Smooth muscle cell (in vitro differentiated cells): ENCODE data around the gene ZNF681. TPM values are rescaled to one million over a fixed set of nuclear protein-coding genes. Genes with fewer than 3 reads are reported as not detected.

Experiments
- DNase-seq: peaks from one replicate; lab custom pipeline; 2025; ENCODE audit not compliant: unreplicated experiment; lab: John Stamatoyannopoulos, UW
- H2AFZ ChIP-seq: fragments of 200-600 bp; sonication (generic); 2 replicates; pipeline ENCODE4 v1.6.0; 2016; ENCODE audit warnings: antibody characterized with exemption, low read depth, mild to moderate bottlenecking
- H3F3A ChIP-seq: fragments of 200-600 bp; sonication (generic); 2 replicates; pipeline ENCODE4 v1.6.0; 2017; ENCODE audit warnings: antibody characterized with exemption, low read depth
- H3K27ac ChIP-seq: fragments of 200-600 bp; sonication (generic); 2 replicates; pipeline ENCODE4 v1.5.1; 2016; ENCODE audit warnings: low read depth, mild to moderate bottlenecking
- H3K27me3 ChIP-seq: fragments of 200-600 bp; sonication (generic); 2 replicates; pipeline ENCODE4 v1.6.1; 2016; ENCODE audit warnings: low read depth, mild to moderate bottlenecking
- H3K36me3 ChIP-seq: fragments of 200-600 bp; sonication (generic); 2 replicates; pipeline ENCODE4 v1.5.1; 2016; ENCODE audit warnings: low read depth
- H3K4me1 ChIP-seq: fragments of 200-600 bp; sonication (generic); 2 replicates; pipeline ENCODE4 v1.5.1; 2016; ENCODE audit warnings: low read depth
- H3K4me2 ChIP-seq: fragments of 200-600 bp; sonication (generic); 2 replicates; pipeline ENCODE4 v1.6.0; 2016; ENCODE audit warnings: mild to moderate bottlenecking
- H3K4me3 ChIP-seq: fragments of 200-600 bp; sonication (generic); 2 replicates; pipeline ENCODE4 v1.5.1; 2016; ENCODE audit warnings: mild to moderate bottlenecking
- H3K79me2 ChIP-seq: fragments of 200-600 bp; sonication (generic); 2 replicates; pipeline ENCODE4 v1.6.0; 2016; ENCODE audit warnings: low read depth, mild to moderate bottlenecking
- H3K9ac ChIP-seq: fragments of 200-600 bp; sonication (generic); 2 replicates; pipeline ENCODE4 v1.6.0; 2016; ENCODE audit warnings: low read depth
- H3K9me3 ChIP-seq: fragments of 200-600 bp; sonication (generic); replicated peaks from 2 replicates; pipeline ENCODE4 v1.5.1; 2016; ENCODE audit warnings: low read depth
- H4K20me1 ChIP-seq: fragments of 200-600 bp; sonication (generic); 2 replicates; pipeline ENCODE4 v1.6.0; 2016; ENCODE audit warnings: low read depth
- CTCF ChIP-seq: fragments of 200-600 bp; sonication (generic); IDR thresholded peaks from 2 replicates; pipeline ENCODE4 v1.5.1; 2017; ENCODE audit warnings: borderline replicate concordance, mild to moderate bottlenecking, antibody characterized with exemption; ENCODE audit not compliant: insufficient read depth, poor library complexity, severe bottlenecking
- WGBS: methylation state at CpG from one replicate; pipeline ENCODE4 v1.1.7; 2016; ENCODE audit warnings: low lambda C conversion rate; 5-methylcytosine and 5-hydroxymethylcytosine counted together
- polyA plus RNA-seq: library from polyadenylated mRNA; unstranded; fragments of >200 nt; fragmentation: Nextera tagmentation; extraction: Ambion mirVana; gene quantifications from 2 replicates; pipeline ENCODE4 v1.2.1, GENCODE V29; 2016
- total RNA-seq: library from RNA; depleted of rRNA; stranded (reverse); fragments of >200 nt; gene quantifications from 2 replicates; pipeline ENCODE4 v1.2.3, GENCODE V29; 2014

Gene ZNF681
- total and polyA plus RNA-seq, 2 experiments from 2014 or later: 0.08 to 14.1 TPM

GRCh38 chr19:23800868-23801267 is 42.2 kb upstream of the ZNF681 start:
- Histone ChIP-seq H3K9ac (no peak overlapping the region), H3K4me2 (no peak overlapping the region), H3K79me2 (peaks cover 14% of the 10 kb centered on the region), H3K27ac (no peak overlapping the region), H3K4me3 (no peak overlapping the region), H3F3A (no peaks in the 10 kb centered on the region), H2AFZ (no peak overlapping the region), H4K20me1 (no peaks in the 10 kb centered on the region), H3K4me1 (no peaks in the 10 kb centered on the region), H3K9me3 (no peaks in the 10 kb centered on the region), H3K36me3 (no peaks in the 10 kb centered on the region), H3K27me3 (no peaks in the 10 kb centered on the region)
- no peak for DNase-seq
- no peak for TF ChIP-seq CTCF

GRCh38 chr19:23800271-23800670 is 41.6 kb upstream of the ZNF681 start:
- no peaks in the 10 kb centered on the region for H3K27me3 ChIP-seq
- no peak overlapping the region for H3K4me2 ChIP-seq
- H3K4me1 ChIP-seq: no peaks in the 10 kb centered on the region
- no peak for DNase-seq
- peaks cover 14% of the 10 kb centered on the region for H3K79me2 ChIP-seq
- no peaks in the 10 kb centered on the region for H4K20me1 ChIP-seq
- no peak overlapping the region for H3K4me3 ChIP-seq
- no peak overlapping the region for H3K9ac ChIP-seq
- no peaks in the 10 kb centered on the region for H3F3A ChIP-seq
- H3K9me3 ChIP-seq: no peaks in the 10 kb centered on the region
- H3K36me3 ChIP-seq: no peaks in the 10 kb centered on the region
- no peak overlapping the region for H2AFZ ChIP-seq
- WGBS: 100% methylated on average over 3 of the region's 3 CpGs
- H3K27ac ChIP-seq: no peak overlapping the region
- no peak for TF ChIP-seq CTCF

- no peak for DNase-seq
- no peak overlapping the region for H3K27ac ChIP-seq
- H4K20me1 ChIP-seq: no peaks in the 10 kb centered on the region
- no peak for TF ChIP-seq CTCF
- H3K4me2 ChIP-seq: no peak overlapping the region
- no peak overlapping the region for H3K4me3 ChIP-seq
- peaks cover 17% of the 10 kb centered on the region for H3K79me2 ChIP-seq
- no peaks in the 10 kb centered on the region for H3K36me3 ChIP-seq
- H3K9ac ChIP-seq: no peak overlapping the region
- H3K27me3 ChIP-seq: no peaks in the 10 kb centered on the region
- no peak overlapping the region for H2AFZ ChIP-seq
- WGBS: 86% methylated on average over 3 of the region's 5 CpGs
- H3K4me1 ChIP-seq: no peaks in the 10 kb centered on the region
- H3K9me3 ChIP-seq: no peaks in the 10 kb centered on the region
- H3F3A ChIP-seq: no peaks in the 10 kb centered on the region
Measured at GRCh38 chr19:23799321-23799720, 40.6 kb upstream of the ZNF681 start.

- TF ChIP-seq CTCF: no peak
- H3F3A ChIP-seq: no peaks in the 10 kb centered on the region
- H4K20me1 ChIP-seq: no peaks in the 10 kb centered on the region
- peaks cover 17% of the 10 kb centered on the region for H3K79me2 ChIP-seq
- H3K9me3 ChIP-seq: no peaks in the 10 kb centered on the region
- no peak overlapping the region for H3K4me3 ChIP-seq
- H3K27me3 ChIP-seq: no peaks in the 10 kb centered on the region
- no peak overlapping the region for H3K9ac ChIP-seq
- H3K4me1 ChIP-seq: no peaks in the 10 kb centered on the region
- no peak overlapping the region for H2AFZ ChIP-seq
- no peak overlapping the region for H3K4me2 ChIP-seq
- DNase-seq: no peak
- no peaks in the 10 kb centered on the region for H3K36me3 ChIP-seq
- H3K27ac ChIP-seq: no peak overlapping the region
Measured at GRCh38 chr19:23795462-23795861, 36.8 kb upstream of the ZNF681 start.
